HCT116 (cell line): ENCODE measurements around the gene KLHDC8B. TPM values are rescaled to one million over a fixed set of nuclear protein-coding genes. Genes with fewer than 3 reads are reported as not detected.

Experiments used
- ATAC-seq: fragments of 200-7000 bp; cut with Tn5 transposase; 2 replicates; pipeline ENCODE4 v1.9.1; 2020; ENCODE audit warnings: mild to moderate bottlenecking, moderate library complexity
- BruUV-seq: library from RNA; stranded (reverse); fragments of 400-500 nt; replicated peaks from 2 replicates; lab custom pipeline; 2021; lab: Mats Ljungman, UMichigan
- CTCF ChIA-PET: fragments of 300-600 bp; sonication (Branson Sonifier 250); formaldehyde crosslinking; loops from one replicate; lab custom pipeline; 2021; ENCODE audit warnings: antibody characterized with exemption; lab: Charles Lee
- POLR2A ChIA-PET: fragments of 300-600, 350-600 bp; sonication (Branson Sonifier 250); formaldehyde crosslinking; loops from one replicate; lab custom pipeline; 2021; ENCODE audit warnings: antibody characterized with exemption; lab: Charles Lee
- RAD21 ChIA-PET, 2 experiments: fragments of 300-600 bp; sonication (Branson Sonifier 250); formaldehyde crosslinking; loops; one replicate each; lab custom pipeline; 2023; ENCODE audit warnings: low total read pairs in 2 of 2; ENCODE audit not compliant: uncharacterized antibody in 2 of 2, unreplicated experiment in 2 of 2, low non-redundant PET in 1 of 2; lab: Charles Lee
- DNase-seq: peaks from one replicate; pipeline ENCODE4 v3.0.0-alpha.2; 2010; ENCODE audit warnings: low read depth, low spot score
- H2AFZ ChIP-seq: fragments of 200-600 bp; shearing (Covaris generic), sonication (generic); 2 replicates; pipeline ENCODE4 v1.6.1; 2017; ENCODE audit warnings: low read depth, mixed run types, mixed read lengths, antibody characterized with exemption, low read length; ENCODE audit not compliant: poor library complexity, severe bottlenecking
- H3K27ac ChIP-seq: 2 replicates; pipeline ENCODE4 v1.5.1; 2012; ENCODE audit warnings: low read depth, low read length
- H3K27me3 ChIP-seq: fragments of 200-600 bp; sonication (generic); 2 replicates; pipeline ENCODE4 v1.6.1; 2016; ENCODE audit warnings: mixed run types, low read length, mixed read lengths; ENCODE audit not compliant: insufficient read depth
- H3K36me3 ChIP-seq, 2 experiments: fragments of 200-500 bp in 1 of 2; fragments of 200-600 bp in 1 of 2; sonication (Bioruptor generic) in 1 of 2; sonication (generic) in 1 of 2; 2 replicates each; pipeline versions ENCODE4 v1.5.1 to v1.6.1; 2014 to 2016; ENCODE audit warnings: low read length in 2 of 2, inconsistent platforms in 1 of 2, mixed read lengths in 1 of 2, mixed run types in 1 of 2; ENCODE audit not compliant: insufficient read depth in 2 of 2, control insufficient read depth in 1 of 2
- H3K4me1 ChIP-seq, 2 experiments: fragments of 200-600 bp in 1 of 2; sonication (generic) in 1 of 2; 2 replicates each; pipeline versions ENCODE4 v1.5.1 to v1.6.1; 2012 to 2017; ENCODE audit warnings: low read length in 2 of 2, inconsistent platforms in 1 of 2, mild to moderate bottlenecking in 1 of 2, mixed read lengths in 1 of 2, mixed run types in 1 of 2, moderate library complexity in 1 of 2; ENCODE audit not compliant: insufficient read depth in 2 of 2, control insufficient read depth in 1 of 2
- H3K4me2 ChIP-seq: fragments of 200-600 bp; sonication (generic); 2 replicates; pipeline ENCODE4 v1.6.1; 2017; ENCODE audit warnings: mixed run types, low read length, mixed read lengths
- H3K4me3 ChIP-seq, 2 experiments: fragments of 200-600 bp in 1 of 2; sonication (generic) in 1 of 2; replicated peaks in 1 of 2; 2 replicates each; pipeline ENCODE4 v1.5.1; 2011 to 2016; ENCODE audit warnings: low read length in 2 of 2, control low read depth in 1 of 2, low read depth in 1 of 2, mild to moderate bottlenecking in 1 of 2, mixed read lengths in 1 of 2, mixed run types in 1 of 2
- H3K79me2 ChIP-seq: fragments of 200-600 bp; sonication (generic); 2 replicates; pipeline ENCODE4 v1.6.1; 2017; ENCODE audit warnings: mild to moderate bottlenecking, mixed run types, low read length, moderate library complexity, mixed read lengths; ENCODE audit not compliant: insufficient read depth
- H3K9ac ChIP-seq: fragments of 200-600 bp; sonication (generic); 2 replicates; pipeline ENCODE4 v1.6.1; 2016; ENCODE audit warnings: low read length, mixed read lengths
- H3K9me2 ChIP-seq: fragments of 200-600 bp; sonication (generic), shearing (Covaris generic); 2 replicates; pipeline ENCODE4 v1.6.1; 2017; ENCODE audit warnings: mixed run types, mild to moderate bottlenecking, moderate library complexity; ENCODE audit not compliant: insufficient read depth
- H3K9me3 ChIP-seq, 2 experiments: fragments of 200-500 bp in 1 of 2; fragments of 200-600 bp in 1 of 2; sonication (Bioruptor generic) in 1 of 2; sonication (generic) in 1 of 2; 2 replicates each; pipeline ENCODE4 v1.6.1; 2014 to 2017; ENCODE audit warnings: low read length in 2 of 2, mixed read lengths in 2 of 2, inconsistent platforms in 1 of 2, low read depth in 1 of 2, mild to moderate bottlenecking in 1 of 2, mixed run types in 1 of 2, moderate library complexity in 1 of 2; ENCODE audit not compliant: control insufficient read depth in 1 of 2, insufficient read depth in 1 of 2
- H4K20me1 ChIP-seq: fragments of 200-600 bp; sonication (generic), shearing (Covaris generic); 2 replicates; pipeline ENCODE4 v1.6.1; 2017; ENCODE audit warnings: mixed run types, mild to moderate bottlenecking, moderate library complexity; ENCODE audit not compliant: insufficient read depth
- EGR1 ChIP-seq: IDR thresholded peaks from 2 replicates; pipeline ENCODE4 v1.6.1; 2012; ENCODE audit warnings: low read depth
- ELF1 ChIP-seq: IDR thresholded peaks from 2 replicates; pipeline ENCODE4 v1.6.1; 2012; ENCODE audit warnings: low read depth, borderline replicate concordance
- EZH2 ChIP-seq: fragments of 200-600 bp; sonication (generic); IDR thresholded peaks from 2 replicates; pipeline ENCODE4 v1.6.1; 2017; ENCODE audit warnings: antibody characterized with exemption, mixed run types
- EZH2phosphoT487 ChIP-seq: fragments of 200-600 bp; IDR thresholded peaks from 2 replicates; pipeline ENCODE4 v1.6.1; 2018; ENCODE audit warnings: antibody characterized with exemption, borderline replicate concordance
- FOSL1 ChIP-seq: IDR thresholded peaks from 2 replicates; pipeline ENCODE4 v1.6.1; 2012; ENCODE audit warnings: low read depth
- JUND ChIP-seq: IDR thresholded peaks from 2 replicates; pipeline ENCODE4 v1.6.1; 2012
- POLR2A ChIP-seq: IDR thresholded peaks from 2 replicates; pipeline ENCODE4 v1.7.0; 2011; ENCODE audit warnings: borderline replicate concordance; ENCODE audit not compliant: insufficient read depth, insufficient read length; ENCODE audit errors: extremely low read depth
- POLR2AphosphoS5 ChIP-seq: IDR thresholded peaks from 2 replicates; pipeline ENCODE4 v1.6.1; 2011; ENCODE audit warnings: mild to moderate bottlenecking, low read depth, low read length, moderate library complexity
- RAD21 ChIP-seq: IDR thresholded peaks from 2 replicates; pipeline ENCODE4 v1.6.1; 2012; ENCODE audit warnings: low read depth, mild to moderate bottlenecking
- SP1 ChIP-seq: IDR thresholded peaks from 2 replicates; pipeline ENCODE4 v1.6.1; 2012; ENCODE audit warnings: low read depth
- YY1 ChIP-seq: IDR thresholded peaks from 2 replicates; pipeline ENCODE4 v1.6.1; 2011; ENCODE audit warnings: low read length, low read depth, moderate library complexity, mild to moderate bottlenecking; ENCODE audit not compliant: insufficient replicate concordance; ENCODE audit errors: extremely low read depth
- intact Hi-C: fragments of 100-400 bp; cut with micrococcal nuclease; formaldehyde crosslinking; loops from 2 replicates; pipeline ENCODE4 v1.10.0; 2022
- total RNA-seq: library from RNA; stranded (reverse); gene quantifications from one replicate; pipeline ENCODE4 v1.2.1, GENCODE V29; 2021; ENCODE audit not compliant: unreplicated experiment
- TF ChIP-seq, protein P1 (sequence below), 3 experiments: fragments of 200-600 bp in 1 of 3; sonication (generic) in 1 of 3; IDR thresholded peaks in 2 of 3; conservative IDR thresholded peaks in 1 of 3; 2 replicates each; pipeline ENCODE4 v1.5.1; 2012 to 2017; ENCODE audit warnings: low read depth in 2 of 3, low read length in 2 of 3, antibody characterized with exemption in 1 of 3, borderline replicate concordance in 1 of 3, control low read depth in 1 of 3, mild to moderate bottlenecking in 1 of 3, mixed read lengths in 1 of 3, mixed run types in 1 of 3, moderate library complexity in 1 of 3; ENCODE audit not compliant: insufficient read depth in 1 of 3
- TF ChIP-seq, protein P2 (sequence below): IDR thresholded peaks from 2 replicates; pipeline ENCODE4 v1.6.1; 2011; ENCODE audit warnings: mild to moderate bottlenecking, low read length, moderate library complexity; ENCODE audit not compliant: insufficient replicate concordance; ENCODE audit errors: extremely low read depth

KLHDC8B gene
- total RNA-seq, 1 experiment from 2014 or later, result 10.4 TPM

DNA sequence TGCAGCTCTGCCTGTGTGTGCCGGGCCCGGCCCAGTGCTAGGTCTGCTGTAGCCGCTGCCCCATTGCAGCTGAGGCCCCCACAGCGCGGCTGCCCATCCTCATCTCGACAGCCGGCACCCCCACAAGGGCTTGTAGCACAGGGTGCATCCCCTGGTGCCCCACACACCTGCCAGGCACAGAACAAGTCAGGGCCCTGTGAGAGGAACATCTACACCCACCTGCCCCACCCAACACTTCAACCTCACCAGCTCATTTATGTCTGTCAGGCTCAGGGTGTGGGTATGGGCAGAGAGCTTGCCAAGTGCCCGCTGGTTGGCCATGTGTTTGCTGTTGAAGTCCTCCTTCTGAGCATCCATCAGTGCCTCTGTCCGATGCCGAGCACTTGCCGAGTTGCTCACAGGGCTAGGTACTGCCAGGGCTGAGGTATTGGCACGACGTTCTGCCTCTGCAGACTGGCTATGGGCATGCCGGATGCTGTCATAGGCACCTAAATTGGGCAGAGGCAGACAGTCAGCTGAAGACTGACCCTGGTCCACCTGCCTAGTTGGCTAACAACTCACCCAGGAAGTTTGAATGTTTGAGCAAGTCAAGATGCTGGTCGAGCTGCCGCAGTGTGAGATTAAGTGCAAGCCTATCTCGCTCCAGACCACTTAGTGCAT lies 48.4 kb upstream of the KLHDC8B start:
- Histone ChIP-seq H3K4me2 (no peak overlapping the region), H3K27me3 (no peaks in the 10 kb centered on the region), H3K9ac (no peak overlapping the region), H3K79me2 (peaks cover 21% of the 10 kb centered on the region), H3K27ac (no peak overlapping the region), H3K4me1 (peaks cover 7 to 14% of the 10 kb centered on the region in 2 experiments), H4K20me1 (no peaks in the 10 kb centered on the region), H2AFZ (no peak overlapping the region), H3K36me3 (peaks cover 8 to 9% of the 10 kb centered on the region in 2 experiments; a peak in 3 of 4 replicates), H3K9me3 (no peaks in the 10 kb centered on the region), H3K9me2 (no peaks in the 10 kb centered on the region), H3K4me3 (no peak overlapping the region)
- intact Hi-C loops, result no loop called here
- RAD21 ChIA-PET, result no interaction called here
- CTCF ChIA-PET, result no interaction called here
- no peak for ATAC-seq
- DNase-seq, result no peak
- no TSS peak for BruUV-seq
- TF ChIP-seq SP1, result no peak
- no peak for TF ChIP-seq POLR2A
- TF ChIP-seq, protein P1, sequence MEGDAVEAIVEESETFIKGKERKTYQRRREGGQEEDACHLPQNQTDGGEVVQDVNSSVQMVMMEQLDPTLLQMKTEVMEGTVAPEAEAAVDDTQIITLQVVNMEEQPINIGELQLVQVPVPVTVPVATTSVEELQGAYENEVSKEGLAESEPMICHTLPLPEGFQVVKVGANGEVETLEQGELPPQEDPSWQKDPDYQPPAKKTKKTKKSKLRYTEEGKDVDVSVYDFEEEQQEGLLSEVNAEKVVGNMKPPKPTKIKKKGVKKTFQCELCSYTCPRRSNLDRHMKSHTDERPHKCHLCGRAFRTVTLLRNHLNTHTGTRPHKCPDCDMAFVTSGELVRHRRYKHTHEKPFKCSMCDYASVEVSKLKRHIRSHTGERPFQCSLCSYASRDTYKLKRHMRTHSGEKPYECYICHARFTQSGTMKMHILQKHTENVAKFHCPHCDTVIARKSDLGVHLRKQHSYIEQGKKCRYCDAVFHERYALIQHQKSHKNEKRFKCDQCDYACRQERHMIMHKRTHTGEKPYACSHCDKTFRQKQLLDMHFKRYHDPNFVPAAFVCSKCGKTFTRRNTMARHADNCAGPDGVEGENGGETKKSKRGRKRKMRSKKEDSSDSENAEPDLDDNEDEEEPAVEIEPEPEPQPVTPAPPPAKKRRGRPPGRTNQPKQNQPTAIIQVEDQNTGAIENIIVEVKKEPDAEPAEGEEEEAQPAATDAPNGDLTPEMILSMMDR (IDR thresholded peaks at IDR 0.05 in 2 of 3, conservative IDR thresholded peaks at IDR 0.05 in 1 of 3; ENCODE audit: borderline replicate concordance in 1 of 3, insufficient read depth in 1 of 3, low read depth in 2 of 3, low read length in 2 of 3), result no peak
- no peak for TF ChIP-seq FOSL1
- no peak for TF ChIP-seq EZH2
- TF ChIP-seq ELF1, result no peak
- TF ChIP-seq, protein P2, sequence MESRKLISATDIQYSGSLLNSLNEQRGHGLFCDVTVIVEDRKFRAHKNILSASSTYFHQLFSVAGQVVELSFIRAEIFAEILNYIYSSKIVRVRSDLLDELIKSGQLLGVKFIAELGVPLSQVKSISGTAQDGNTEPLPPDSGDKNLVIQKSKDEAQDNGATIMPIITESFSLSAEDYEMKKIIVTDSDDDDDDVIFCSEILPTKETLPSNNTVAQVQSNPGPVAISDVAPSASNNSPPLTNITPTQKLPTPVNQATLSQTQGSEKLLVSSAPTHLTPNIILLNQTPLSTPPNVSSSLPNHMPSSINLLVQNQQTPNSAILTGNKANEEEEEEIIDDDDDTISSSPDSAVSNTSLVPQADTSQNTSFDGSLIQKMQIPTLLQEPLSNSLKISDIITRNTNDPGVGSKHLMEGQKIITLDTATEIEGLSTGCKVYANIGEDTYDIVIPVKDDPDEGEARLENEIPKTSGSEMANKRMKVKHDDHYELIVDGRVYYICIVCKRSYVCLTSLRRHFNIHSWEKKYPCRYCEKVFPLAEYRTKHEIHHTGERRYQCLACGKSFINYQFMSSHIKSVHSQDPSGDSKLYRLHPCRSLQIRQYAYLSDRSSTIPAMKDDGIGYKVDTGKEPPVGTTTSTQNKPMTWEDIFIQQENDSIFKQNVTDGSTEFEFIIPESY, result no peak
- no peak for TF ChIP-seq RAD21
- TF ChIP-seq EGR1, result no peak
- no peak for TF ChIP-seq EZH2phosphoT487
- no peak for TF ChIP-seq POLR2AphosphoS5
- no peak for TF ChIP-seq YY1
- TF ChIP-seq JUND, result no peak
- POLR2A ChIA-PET, result no interaction called here
